Effector memory CD4-positive, alpha-beta T cell (primary cell): ENCODE results near the gene RABEP2.

ENCODE experiments used
- DNase-seq, 3 donors: peaks; one replicate each; pipeline ENCODE4 v3.0.0-alpha.2; 2020
- H3K27ac ChIP-seq: 2 replicates; pipeline ENCODE4 v1.7.0; 2013; ENCODE audit warnings: mild to moderate bottlenecking, low read length, moderate library complexity; ENCODE audit not compliant: insufficient read depth, poor library complexity, severe bottlenecking
- H3K27me3 ChIP-seq: replicated peaks from 2 replicates; pipeline ENCODE4 v1.7.0; 2013; ENCODE audit warnings: mild to moderate bottlenecking, low read length; ENCODE audit not compliant: insufficient read depth, control insufficient read depth, poor library complexity, severe bottlenecking
- H3K36me3 ChIP-seq: 2 replicates; pipeline ENCODE4 v1.7.0; 2013; ENCODE audit warnings: mild to moderate bottlenecking, low read length, moderate library complexity; ENCODE audit not compliant: control insufficient read depth, insufficient read depth
- H3K4me1 ChIP-seq: 2 replicates; pipeline ENCODE4 v1.7.0; 2013; ENCODE audit warnings: low read length, mild to moderate bottlenecking; ENCODE audit not compliant: control insufficient read depth, insufficient read depth, poor library complexity, severe bottlenecking
- H3K4me3 ChIP-seq: 2 replicates; pipeline ENCODE4 v1.7.0; 2013; ENCODE audit warnings: low read length, low read depth, mild to moderate bottlenecking; ENCODE audit not compliant: insufficient read depth, poor library complexity, severe bottlenecking
- H3K9me3 ChIP-seq: 2 replicates; pipeline ENCODE4 v1.7.0; 2013; ENCODE audit warnings: mild to moderate bottlenecking, low read length, moderate library complexity; ENCODE audit not compliant: control insufficient read depth

The RABEP2 gene

GRCh38 chr16:28905229-28905754, 19.7 kb downstream of the RABEP2 start:
- Histone ChIP-seq H3K9me3 (no peaks in the 10 kb centered on the region), H3K4me3 (no peak overlapping the region), H3K36me3 (peaks cover 5% of the 10 kb centered on the region), H3K27ac (no peak overlapping the region), H3K4me1 (no peaks in the 10 kb centered on the region), H3K27me3 (no peaks in the 10 kb centered on the region)
- no peak for DNase-seq

DNA sequence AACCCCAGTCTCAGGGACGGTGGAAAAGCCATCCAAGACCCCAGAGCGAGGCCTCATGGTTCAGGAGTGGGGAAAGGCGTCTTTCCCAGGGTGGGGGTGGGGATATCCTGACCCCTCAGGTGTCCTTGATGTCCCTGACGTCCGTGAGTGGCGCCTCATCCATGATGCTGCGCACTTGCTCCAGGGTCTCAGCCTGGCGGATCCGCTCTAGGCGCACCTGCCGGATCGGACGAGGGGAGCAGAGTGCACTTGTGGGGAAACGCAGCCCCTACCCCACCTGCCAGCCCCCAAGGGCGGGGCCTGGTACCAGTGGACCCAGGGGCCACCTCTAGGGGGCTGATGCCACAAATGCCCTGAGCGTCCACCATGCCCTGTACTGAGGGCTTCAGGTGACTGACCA, 20.2 kb downstream of the RABEP2 start:
- H3K4me1 ChIP-seq = no peaks in the 10 kb centered on the region
- H3K9me3 ChIP-seq = no peaks in the 10 kb centered on the region
- H3K36me3 ChIP-seq = peaks cover 5% of the 10 kb centered on the region
- H3K4me3 ChIP-seq = no peak overlapping the region
- DNase-seq = no peak
- H3K27me3 ChIP-seq = no peaks in the 10 kb centered on the region
- no peak overlapping the region for H3K27ac ChIP-seq

GRCh38 chr16:28904363-28904762, 20.7 kb downstream of the RABEP2 start:
- Histone ChIP-seq H3K27ac (no peak overlapping the region), H3K4me3 (no peak overlapping the region), H3K36me3 (peaks cover 5% of the 10 kb centered on the region), H3K9me3 (no peaks in the 10 kb centered on the region), H3K4me1 (no peaks in the 10 kb centered on the region), H3K27me3 (no peaks in the 10 kb centered on the region)
- no peak for DNase-seq

DNA sequence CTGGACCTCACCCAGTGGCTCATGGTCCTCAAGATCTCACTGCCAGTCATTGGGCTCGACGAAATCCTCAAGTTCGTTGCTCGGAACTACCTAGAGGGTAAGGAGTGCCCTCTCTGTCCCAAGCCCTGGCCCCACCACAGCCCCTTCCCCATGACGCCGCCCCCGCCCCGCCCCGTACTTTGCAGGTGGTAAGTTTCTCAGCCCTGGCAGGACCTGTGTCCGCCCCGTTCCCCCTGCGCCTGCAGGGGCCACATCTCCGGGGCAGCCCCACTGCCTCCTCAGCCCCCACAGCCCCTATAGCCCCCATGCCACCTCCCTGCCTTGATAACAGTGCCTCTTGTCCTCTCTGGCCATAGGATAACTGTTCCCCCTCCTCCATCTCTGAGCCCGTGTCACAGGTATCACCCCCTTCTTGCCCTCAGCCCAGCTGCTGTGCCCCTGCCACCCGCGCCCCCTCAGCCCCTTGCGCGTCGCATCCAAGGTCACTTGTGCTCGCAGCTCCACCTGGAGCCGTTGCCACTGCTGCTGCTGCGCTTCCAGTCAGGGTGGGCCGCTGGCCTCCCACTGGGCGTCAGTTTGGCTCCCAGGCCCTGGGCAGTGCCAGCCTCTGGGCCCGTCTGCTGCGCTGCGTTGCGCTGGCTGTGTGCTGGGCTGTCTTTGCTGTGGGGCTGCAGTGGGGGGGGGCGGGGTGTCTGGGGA, 21.5 kb downstream of the RABEP2 start:
- no peak overlapping the region for H3K27ac ChIP-seq
- no peaks in the 10 kb centered on the region for H3K4me1 ChIP-seq
- no peaks in the 10 kb centered on the region for H3K27me3 ChIP-seq
- no peaks in the 10 kb centered on the region for H3K9me3 ChIP-seq
- no peak for DNase-seq
- H3K36me3 ChIP-seq = peaks cover 3% of the 10 kb centered on the region
- H3K4me3 ChIP-seq = no peak overlapping the region

DNA sequence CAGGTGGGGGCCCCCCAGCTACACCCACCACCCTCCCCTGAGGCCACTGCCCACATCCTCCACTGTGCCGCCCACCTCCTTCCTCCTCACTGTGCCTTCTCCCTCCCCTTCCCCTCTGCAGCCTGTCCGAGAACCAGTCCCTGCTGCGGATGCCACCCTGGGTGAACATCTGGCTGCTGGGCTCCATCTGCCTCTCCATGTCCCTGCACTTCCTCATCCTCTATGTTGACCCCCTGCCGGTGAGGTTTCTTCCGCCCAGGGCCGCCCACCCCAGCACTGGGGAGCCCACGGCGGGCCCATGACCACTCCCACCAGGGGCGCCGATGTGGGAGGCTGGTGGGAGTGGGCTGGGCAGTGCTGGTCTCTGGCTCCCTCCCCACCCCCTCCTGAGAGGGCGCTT, 22.1 kb downstream of the RABEP2 start:
- DNase-seq = no peak
- H3K4me1 ChIP-seq = no peaks in the 10 kb centered on the region
- H3K4me3 ChIP-seq = no peak overlapping the region
- H3K27ac ChIP-seq = no peak overlapping the region
- H3K27me3 ChIP-seq = no peaks in the 10 kb centered on the region
- no peaks in the 10 kb centered on the region for H3K9me3 ChIP-seq
- no peaks in the 10 kb centered on the region for H3K36me3 ChIP-seq

DNA sequence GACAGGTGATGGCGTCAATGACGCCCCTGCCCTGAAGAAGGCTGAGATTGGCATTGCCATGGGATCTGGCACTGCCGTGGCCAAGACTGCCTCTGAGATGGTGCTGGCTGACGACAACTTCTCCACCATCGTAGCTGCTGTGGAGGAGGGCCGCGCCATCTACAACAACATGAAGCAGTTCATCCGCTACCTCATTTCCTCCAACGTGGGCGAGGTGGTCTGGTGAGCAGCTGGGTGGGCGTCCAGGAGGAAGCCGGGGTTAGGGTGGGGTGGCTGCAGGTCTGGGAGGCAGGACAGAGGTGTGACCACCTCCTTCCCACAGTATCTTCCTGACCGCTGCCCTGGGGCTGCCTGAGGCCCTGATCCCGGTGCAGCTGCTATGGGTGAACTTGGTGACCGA, 23.2 kb downstream of the RABEP2 start:
- Histone ChIP-seq H3K36me3 (no peaks in the 10 kb centered on the region), H3K9me3 (no peaks in the 10 kb centered on the region), H3K4me3 (no peak overlapping the region), H3K27ac (no peak overlapping the region), H3K27me3 (no peaks in the 10 kb centered on the region), H3K4me1 (no peaks in the 10 kb centered on the region)
- no peak for DNase-seq

GRCh38 chr16:28900601-28901000, 24.4 kb downstream of the RABEP2 start:
- no peak for DNase-seq
- Histone ChIP-seq H3K4me3 (no peak overlapping the region), H3K9me3 (no peaks in the 10 kb centered on the region), H3K27ac (no peak overlapping the region), H3K4me1 (no peaks in the 10 kb centered on the region), H3K27me3 (no peaks in the 10 kb centered on the region), H3K36me3 (no peaks in the 10 kb centered on the region)

- no peak overlapping the region for H3K27ac ChIP-seq
- H3K36me3 ChIP-seq = no peaks in the 10 kb centered on the region
- DNase-seq = no peak
- H3K4me3 ChIP-seq = no peak overlapping the region
- H3K9me3 ChIP-seq = no peaks in the 10 kb centered on the region
- no peaks in the 10 kb centered on the region for H3K27me3 ChIP-seq
- H3K4me1 ChIP-seq = no peaks in the 10 kb centered on the region
Measured at GRCh38 chr16:28899882-28900590, 25.0 kb downstream of the RABEP2 start.

DNA sequence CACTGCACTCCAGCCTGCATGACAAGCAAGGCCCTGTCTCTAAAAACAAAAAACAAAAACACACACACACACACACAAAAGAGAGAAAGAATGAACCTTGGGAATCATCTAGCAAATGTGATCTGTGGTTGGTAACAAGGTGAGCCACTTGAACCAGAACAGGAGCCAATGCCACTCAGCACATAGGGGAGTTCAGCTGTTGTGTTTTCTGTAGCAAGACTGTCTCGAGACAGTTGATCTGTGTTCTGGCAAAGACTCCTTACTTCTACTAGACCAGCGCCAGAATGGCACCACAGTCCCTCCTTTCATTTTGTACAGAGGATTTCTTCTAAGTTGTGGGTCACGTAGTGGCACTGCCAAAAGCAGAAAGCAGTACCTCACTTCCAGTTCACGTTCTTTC, 26.1 kb downstream of the RABEP2 start:
- Histone ChIP-seq H3K4me3 (no peak overlapping the region), H3K4me1 (no peaks in the 10 kb centered on the region), H3K27ac (no peak overlapping the region), H3K27me3 (no peaks in the 10 kb centered on the region), H3K36me3 (no peaks in the 10 kb centered on the region), H3K9me3 (no peaks in the 10 kb centered on the region)
- no peak for DNase-seq

GRCh38 chr16:28898266-28898665, 26.8 kb downstream of the RABEP2 start:
- H3K27ac ChIP-seq = no peak overlapping the region
- DNase-seq = no peak
- H3K27me3 ChIP-seq = no peaks in the 10 kb centered on the region
- H3K4me3 ChIP-seq = no peak overlapping the region
- H3K36me3 ChIP-seq = no peaks in the 10 kb centered on the region
- H3K9me3 ChIP-seq = no peaks in the 10 kb centered on the region
- no peaks in the 10 kb centered on the region for H3K4me1 ChIP-seq
